ENCODE measurements around the gene MEIS1. TPM values are rescaled to one million over a fixed set of nuclear protein-coding genes. Genes with fewer than 3 reads are reported as not detected.
A peak's percentile ranks its signal among the peaks of the same experiment; 100 is the strongest.

The MEIS1 gene
- total and polyA plus RNA-seq, 2 experiments from 2014 or later, result 0.16 to 0.28 TPM

DNA sequence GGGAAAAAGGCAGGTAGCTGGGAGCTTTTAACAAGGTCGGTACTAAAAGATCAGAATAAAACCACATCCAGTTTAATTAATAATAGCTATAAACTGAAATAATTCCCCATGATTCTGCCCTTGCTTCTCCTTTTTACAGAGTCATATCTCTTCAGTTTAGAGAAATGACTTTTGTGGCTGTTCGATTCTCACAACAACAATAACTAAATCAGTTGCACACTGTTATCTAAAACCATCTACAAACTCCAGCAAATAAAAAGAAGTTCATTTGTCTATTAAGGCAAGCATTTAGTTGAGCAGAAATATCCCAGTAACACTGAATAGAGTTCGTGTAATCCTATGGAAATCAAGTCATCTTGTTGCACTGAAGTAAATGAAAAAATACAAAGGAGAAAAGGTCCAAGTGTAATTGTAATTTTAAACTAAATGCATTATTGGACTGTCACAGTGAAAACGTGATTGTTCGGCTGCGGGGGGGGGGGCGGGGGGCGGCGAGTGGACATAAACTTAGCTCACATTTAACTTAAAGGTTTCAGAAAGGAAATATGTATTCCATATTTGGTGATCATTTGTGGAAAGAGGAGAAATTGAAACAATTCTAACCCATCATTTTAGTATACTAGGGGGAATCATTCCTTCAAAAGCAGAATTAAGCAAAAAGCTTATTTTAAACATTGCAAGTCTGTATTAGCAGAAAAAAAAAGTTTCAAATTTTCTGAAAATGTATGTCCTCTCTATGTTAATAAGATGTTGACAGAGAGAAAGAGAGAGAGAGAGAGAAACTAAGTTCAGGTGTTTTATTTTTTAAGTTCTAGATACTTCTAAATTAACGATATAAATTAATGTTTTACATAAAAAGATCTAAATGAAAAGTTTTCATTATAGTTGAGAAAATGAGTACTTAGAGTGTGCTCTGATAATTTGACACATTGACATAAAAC lies 144.5 kb downstream of the MEIS1 start:
- Mint-ChIP-seq H3K27ac (no peak overlapping the region), H3K4me3 (no peak overlapping the region), H3K9me3 (peaks cover 4% of the 10 kb centered on the region; the same call in 2 of the 3 replicates), H3K27me3 (ENCODE audit: insufficient read depth, low read depth, poor library complexity) (peaks cover 13% of the 10 kb centered on the region), H3K4me1 (peaks cover 30% of the 10 kb centered on the region), H3K36me3 (ENCODE audit: low read depth) (no peaks in the 10 kb centered on the region)
- H3K27ac ChIP-seq (ENCODE audit: low read depth), result no peak overlapping the region
- H3K36me3 ChIP-seq (ENCODE audit: insufficient read depth), result no peaks in the 10 kb centered on the region
- no peak for ATAC-seq
- H3K4me2 ChIP-seq, result peak overlapping the region; percentile 86
- no peak for DNase-seq (ENCODE audit: low spot score)
- no peaks in the 10 kb centered on the region for H3K9me2 ChIP-seq (ENCODE audit: insufficient read depth)
- no peaks in the 10 kb centered on the region for H3K79me2 ChIP-seq (replicated peaks; ENCODE audit: insufficient read depth)
- peaks cover 50% of the 10 kb centered on the region for H3K4me1 ChIP-seq (ENCODE audit: insufficient read depth)
- H4K20me1 ChIP-seq (replicated peaks; ENCODE audit: insufficient read depth), result peaks cover 11% of the 10 kb centered on the region; the same call in 1 of the 2 replicates
- peaks cover 5% of the 10 kb centered on the region; the same call in 1 of the 2 replicates for H3F3A ChIP-seq (replicated peaks; ENCODE audit: low read depth)
- peaks cover 93% of the 10 kb centered on the region for H3K27me3 ChIP-seq (ENCODE audit: insufficient read depth)
- 0 out of 2 replicates have a peak overlapping the region, but pooled peaks have one; percentile 61 for H3K4me3 ChIP-seq
- TF ChIP-seq, protein P1, sequence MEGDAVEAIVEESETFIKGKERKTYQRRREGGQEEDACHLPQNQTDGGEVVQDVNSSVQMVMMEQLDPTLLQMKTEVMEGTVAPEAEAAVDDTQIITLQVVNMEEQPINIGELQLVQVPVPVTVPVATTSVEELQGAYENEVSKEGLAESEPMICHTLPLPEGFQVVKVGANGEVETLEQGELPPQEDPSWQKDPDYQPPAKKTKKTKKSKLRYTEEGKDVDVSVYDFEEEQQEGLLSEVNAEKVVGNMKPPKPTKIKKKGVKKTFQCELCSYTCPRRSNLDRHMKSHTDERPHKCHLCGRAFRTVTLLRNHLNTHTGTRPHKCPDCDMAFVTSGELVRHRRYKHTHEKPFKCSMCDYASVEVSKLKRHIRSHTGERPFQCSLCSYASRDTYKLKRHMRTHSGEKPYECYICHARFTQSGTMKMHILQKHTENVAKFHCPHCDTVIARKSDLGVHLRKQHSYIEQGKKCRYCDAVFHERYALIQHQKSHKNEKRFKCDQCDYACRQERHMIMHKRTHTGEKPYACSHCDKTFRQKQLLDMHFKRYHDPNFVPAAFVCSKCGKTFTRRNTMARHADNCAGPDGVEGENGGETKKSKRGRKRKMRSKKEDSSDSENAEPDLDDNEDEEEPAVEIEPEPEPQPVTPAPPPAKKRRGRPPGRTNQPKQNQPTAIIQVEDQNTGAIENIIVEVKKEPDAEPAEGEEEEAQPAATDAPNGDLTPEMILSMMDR (conservative IDR thresholded peaks at IDR 0.05; ENCODE audit: low read depth in 2 of 2), result no peak
- no peak for TF ChIP-seq NANOG (IDR thresholded peaks at IDR 0.05; ENCODE audit: borderline replicate concordance)
- no peak for TF ChIP-seq EZH2phosphoT487 (IDR thresholded peaks at IDR 0.05; ENCODE audit: unreplicated experiment)
- no peak for TF ChIP-seq ZNF331 (CRISPR knock-in tag; IDR thresholded peaks at IDR 0.05; ENCODE audit: low read depth)
- no peak for TF ChIP-seq POLR2AphosphoS5 (IDR thresholded peaks at IDR 0.05; ENCODE audit: low read depth)
- no peak for TF ChIP-seq ZNF114 (CRISPR knock-in tag; IDR thresholded peaks at IDR 0.05)
- no peak for TF ChIP-seq EZH2 (IDR thresholded peaks at IDR 0.05; ENCODE audit: low read depth, unreplicated experiment)
- no peak for TF ChIP-seq ETS1 (IDR thresholded peaks at IDR 0.05)
- TF ChIP-seq JUNB (IDR thresholded peaks at IDR 0.05; ENCODE audit: unreplicated experiment), result no peak
- no peak for TF ChIP-seq ZNF462 (CRISPR knock-in tag; IDR thresholded peaks at IDR 0.05)
- TF ChIP-seq STAT1 (IDR thresholded peaks at IDR 0.05; ENCODE audit: unreplicated experiment), result no peak
- TF ChIP-seq CREB1 (CRISPR knock-in tag; IDR thresholded peaks at IDR 0.05; ENCODE audit: low read depth), result no peak
- TF ChIP-seq REST (IDR thresholded peaks at IDR 0.05; ENCODE audit: unreplicated experiment), result no peak
- no peak overlapping the region for H2AFZ ChIP-seq
